HG03439 (cell line): ENCODE measurements around the gene FOXF2.

Source experiments
- ATAC-seq: cut with Tn5 transposase; IDR thresholded peaks from one replicate; pipeline ENCODE4 v1.9.1; 2021; ENCODE audit warnings: mild to moderate bottlenecking, moderate library complexity; ENCODE audit not compliant: unreplicated experiment

Gene FOXF2

GRCh38 chr6:1405221-1405620 lies 15.8 kb downstream of the FOXF2 start:
- ATAC-seq = no peak

GRCh38 chr6:1406306-1407072 lies 17.1 kb downstream of the FOXF2 start:
- ATAC-seq = no peak

- ATAC-seq = no peak
Measured at GRCh38 chr6:1407499-1407990, 18.2 kb downstream of the FOXF2 start.

GRCh38 chr6:1409774-1410465 lies 20.5 kb downstream of the FOXF2 start:
- ATAC-seq = no peak

GRCh38 chr6:1412901-1413300 lies 23.5 kb downstream of the FOXF2 start:
- ATAC-seq = no peak

GRCh38 chr6:1415416-1416063 lies 26.2 kb downstream of the FOXF2 start:
- ATAC-seq = no peak

- no peak for ATAC-seq
Measured at GRCh38 chr6:1416191-1416760, 26.9 kb downstream of the FOXF2 start.

- no peak for ATAC-seq
Measured at GRCh38 chr6:1416820-1417219, 27.4 kb downstream of the FOXF2 start.

- ATAC-seq = no peak
Measured at GRCh38 chr6:1417718-1418117, 28.3 kb downstream of the FOXF2 start.

- no peak for ATAC-seq
Measured at GRCh38 chr6:1418471-1419191, 29.3 kb downstream of the FOXF2 start.

GRCh38 chr6:1420382-1420781 lies 31.0 kb downstream of the FOXF2 start:
- no peak for ATAC-seq

- ATAC-seq = no peak
Measured at GRCh38 chr6:1422290-1422689, 32.9 kb downstream of the FOXF2 start.

- ATAC-seq = no peak
Measured at GRCh38 chr6:1423578-1423977, 34.2 kb downstream of the FOXF2 start.

GRCh38 chr6:1424306-1424927 lies 35.0 kb downstream of the FOXF2 start:
- no peak for ATAC-seq

- no peak for ATAC-seq
Measured at GRCh38 chr6:1426416-1426815, 37.0 kb downstream of the FOXF2 start.

GRCh38 chr6:1435806-1436205 lies 46.4 kb downstream of the FOXF2 start:
- no peak for ATAC-seq

- no peak for ATAC-seq
Measured at GRCh38 chr6:1436334-1437306, 47.2 kb downstream of the FOXF2 start.

GRCh38 chr6:1437553-1438406 lies 48.4 kb downstream of the FOXF2 start:
- ATAC-seq = no peak
